Left cardiac atrium (tissue), 4 donors: ENCODE measurements around the gene CALD1. TPM values are rescaled to one million over a fixed set of nuclear protein-coding genes. Genes with fewer than 3 reads are reported as not detected.
"Not testable (repeated sequence)": the region's sequence is repeated elsewhere in the genome, so short reads cannot be mapped to it uniquely, and the experiment has no call there.

ENCODE experiments used
- ATAC-seq, 2 donors: fragments of 200-7000 bp; cut with Tn5 transposase; one replicate each; pipeline ENCODE4 v1.9.1; 2020; ENCODE audit warnings: mild to moderate bottlenecking in 2 of 2, moderate library complexity in 2 of 2
- DNase-seq: peaks from one replicate; pipeline ENCODE4 v3.0.0-alpha.2; 2020
- intact Hi-C, 2 donors: fragments of 100-400 bp; cut with DNase I; formaldehyde crosslinking; loops; one replicate each; pipeline versions ENCODE4 v1.14.1 to v1.15.1; 2022 to 2023
- total RNA-seq, 2 donors: library from RNA; stranded (reverse); fragmentation: NEBNext Ultra II Directional; extraction: Animal tissue kit (Norgen Biotek cat#: 25700); gene quantifications; one replicate each; pipeline ENCODE4 v1.2.1, GENCODE V29; 2021
- donor health status: DM: no; HTN: yes; CAD: no.
- donor health status: DM: no; HTN: yes; CAD: no; lungs with severe emphysema.
- donor health status: DM: yes; HTN: yes; CAD: no.
- donor health status: Dilated cardiomyopathy.

The CALD1 gene
- total RNA-seq, 2 donors from 2014 or later, result 181 to 194 TPM

- ATAC-seq, result no peak
- DNase-seq, result no peak
- intact Hi-C loops, result loop anchor here (5.0 to 10.0 kb wide), 2 partner anchors 262 to 270 kb away; no protein-coding TSS in a partner anchor
Measured at GRCh38 chr7:134954197-134955082, 175.0 kb downstream of the CALD1 start.

GRCh38 chr7:134957005-134957404 is 177.6 kb downstream of the CALD1 start:
- no peak for ATAC-seq
- intact Hi-C loops, result loop anchor here in 1 of 2 donors (10.0 kb wide), 1 partner anchor 272 kb away; no protein-coding TSS in a partner anchor
- DNase-seq, result no peak

GRCh38 chr7:134959810-134960209 is 180.4 kb downstream of the CALD1 start:
- no peak for ATAC-seq
- DNase-seq, result no peak
- intact Hi-C loops, result loop anchor here in 1 of 2 donors (10.0 kb wide), 1 partner anchor 275 kb away; no protein-coding TSS in a partner anchor

- no peak for ATAC-seq
- DNase-seq, result no peak
- intact Hi-C loops, result no loop called here
Measured at GRCh38 chr7:134962270-134962780, 182.9 kb downstream of the CALD1 start.

- ATAC-seq (peak in 1 of 2 donors; percentile 17), DNase-seq (no peak)
- intact Hi-C loops, result no loop called here
Measured at GRCh38 chr7:134963036-134963435, 183.6 kb downstream of the CALD1 start.

GRCh38 chr7:134966691-134967090 is 187.3 kb downstream of the CALD1 start:
- intact Hi-C loops, result no loop called here
- DNase-seq (no peak), ATAC-seq (no peak)

GRCh38 chr7:134968110-134968509 is 188.7 kb downstream of the CALD1 start:
- ATAC-seq (no peak), DNase-seq (no peak)
- intact Hi-C loops, result no loop called here

- ATAC-seq, DNase-seq: not testable (repeated sequence)
- intact Hi-C loops, result loop anchor here in 1 of 2 donors (10.0 kb wide), 1 partner anchor 163 kb away; the partner anchor contains the start of gene TMEM140
Measured at GRCh38 chr7:134981645-134982044, 202.2 kb downstream of the CALD1 start.

- ATAC-seq (no peak), DNase-seq (no peak)
- intact Hi-C loops, result loop anchor here in 1 of 2 donors (2.0 to 10.0 kb wide), 2 partner anchors 159 to 185 kb away; partner anchors contain the start of genes CYREN and TMEM140
Measured at GRCh38 chr7:134985894-134986362, 206.5 kb downstream of the CALD1 start.

GRCh38 chr7:134986363-134987251 is 207.2 kb downstream of the CALD1 start, which contains the start of gene AGBL3:
Gene AGBL3, plus strand, starts transcription at chr7:134986508. Its CDS starts 1,426 bp downstream, at chr7:134987934.
- intact Hi-C loops, result loop anchor here in 1 of 2 donors (2.0 to 10.0 kb wide), 2 partner anchors 158 to 184 kb away; partner anchors contain the start of genes CYREN and TMEM140
- ATAC-seq, result peak; percentile 99

GRCh38 chr7:134988161-134988560 is 208.7 kb downstream of the CALD1 start:
- DNase-seq (no peak), ATAC-seq (no peak)
- intact Hi-C loops, result loop anchor here in 1 of 2 donors (10.0 kb wide), 1 partner anchor 157 kb away; the partner anchor contains the start of gene TMEM140

More at GRCh38 chr7:134986363-134987251, 207.2 kb downstream of the CALD1 start, which contains the start of gene AGBL3:
- DNase-seq, result peak; percentile 99

GRCh38 chr7:134991469-134992339 is 212.3 kb downstream of the CALD1 start:
- intact Hi-C loops, result loop anchor here in 1 of 2 donors (10.0 kb wide), 1 partner anchor 173 kb away; no protein-coding TSS in a partner anchor
- no peak for ATAC-seq
- no peak for DNase-seq

GRCh38 chr7:134992626-134993179 is 213.3 kb downstream of the CALD1 start:
- intact Hi-C loops, result loop anchor here in 1 of 2 donors (10.0 kb wide), 1 partner anchor 172 kb away; no protein-coding TSS in a partner anchor
- DNase-seq, result peak; percentile 24
- ATAC-seq, result peak; percentile 48 to 64

- intact Hi-C loops, result loop anchor here in 1 of 2 donors (10.0 kb wide), 1 partner anchor 171 kb away; no protein-coding TSS in a partner anchor
- ATAC-seq (no peak), DNase-seq (no peak)
Measured at GRCh38 chr7:134993877-134994456, 214.5 kb downstream of the CALD1 start.

GRCh38 chr7:134995239-134996096 is 216.0 kb downstream of the CALD1 start:
- ATAC-seq (no peak), DNase-seq (no peak)
- intact Hi-C loops, result loop anchor here in 1 of 2 donors (10.0 kb wide), 1 partner anchor 169 kb away; no protein-coding TSS in a partner anchor
